ENCODE data around the gene ZBTB7C.
A peak's percentile ranks its signal among the peaks of the same experiment; 100 is the strongest.

Gene ZBTB7C

GRCh38 chr18:48124857-48125626, 284.1 kb downstream of the ZBTB7C start:
- Histone ChIP-seq H3K36me3 (ENCODE audit: control insufficient read depth in 2 of 2, insufficient read depth in 1 of 2, low read length in 2 of 2) (no peaks in the 10 kb centered on the region), H3K4me3 (ENCODE audit: low read depth, low read length) (no peak overlapping the region), H3K9me3 (ENCODE audit: control insufficient read depth, insufficient read depth, low read depth, low read length) (no peaks in the 10 kb centered on the region), H3K4me1 (ENCODE audit: control insufficient read depth, insufficient read depth, low read length) (0 out of 2 replicates have a peak, but pooled peaks cover 3% of the 10 kb centered on the region), H3K27ac (ENCODE audit: extremely low read depth, low read depth, low read length) (no peak overlapping the region)
- CTCF ChIA-PET = interaction anchor here (0.8 to 1.0 kb wide), 2 partner anchors 33 to 127 kb away, joined by 3 read pairs; no protein-coding TSS in a partner anchor
- POLR2A ChIA-PET = no interaction called here
- no peak for TF ChIP-seq ZBTB48 (tag by site-specific recombination; IDR thresholded peaks at IDR 0.05)
- TF ChIP-seq ZNF600 (tag by site-specific recombination; IDR thresholded peaks at IDR 0.05) = 0 out of 2 replicates have a peak, but pooled peaks have one; percentile 13

- TF ChIP-seq ZNF639 (tag by site-specific recombination; IDR thresholded peaks at IDR 0.05) (no peak), ZNF426 (tag by site-specific recombination; IDR thresholded peaks at IDR 0.05) (no peak), ZNF16 (tag by site-specific recombination; IDR thresholded peaks at IDR 0.05; ENCODE audit: low read depth) (no peak), ZBTB49 (tag by site-specific recombination; IDR thresholded peaks at IDR 0.05; ENCODE audit: low read depth) (no peak), ZSCAN23 (tag by site-specific recombination; IDR thresholded peaks at IDR 0.05) (no peak), ZNF626 (tag by site-specific recombination; IDR thresholded peaks at IDR 0.05) (no peak), ZNF692 (tag by site-specific recombination; IDR thresholded peaks at IDR 0.05) (no peak), TCF7L2 (IDR thresholded peaks at IDR 0.05; ENCODE audit: borderline replicate concordance, low read depth, low read length) (no peak), ZNF211 (tag by site-specific recombination; IDR thresholded peaks at IDR 0.05; ENCODE audit: low read depth) (no peak), EGR2 (tag by site-specific recombination; IDR thresholded peaks at IDR 0.05; ENCODE audit: low read depth) (no peak), ZXDB (tag by site-specific recombination; IDR thresholded peaks at IDR 0.05) (no peak), SP3 (tag by site-specific recombination; IDR thresholded peaks at IDR 0.05) (no peak), ZNF623 (tag by site-specific recombination; IDR thresholded peaks at IDR 0.05) (no peak), GFI1B (tag by site-specific recombination; IDR thresholded peaks at IDR 0.05) (no peak), ZNF18 (tag by site-specific recombination; IDR thresholded peaks at IDR 0.05) (no peak), ZBTB8A (tag by site-specific recombination; IDR thresholded peaks at IDR 0.05) (no peak), PRDM4 (tag by site-specific recombination; IDR thresholded peaks at IDR 0.05) (no peak)
These were observed 285.2 kb downstream of the ZBTB7C start for GRCh38 chr18:48123941-48124340.

More at GRCh38 chr18:48123941-48124340, 285.2 kb downstream of the ZBTB7C start:
- Histone ChIP-seq H3K9me3 (ENCODE audit: control insufficient read depth, insufficient read depth, low read depth, low read length) (no peaks in the 10 kb centered on the region), H3K4me3 (ENCODE audit: low read depth, low read length) (no peak overlapping the region), H3K36me3 (ENCODE audit: control insufficient read depth in 2 of 2, insufficient read depth in 1 of 2, low read length in 2 of 2) (no peaks in the 10 kb centered on the region), H3K4me1 (ENCODE audit: control insufficient read depth, insufficient read depth, low read length) (0 out of 2 replicates have a peak, but pooled peaks cover 3% of the 10 kb centered on the region), H3K27ac (ENCODE audit: extremely low read depth, low read depth, low read length) (no peak overlapping the region)
- CTCF ChIA-PET = interaction anchor here (0.7 to 0.8 kb wide), 2 partner anchors 36 to 908 kb away, joined by 3 to 4 read pairs; no protein-coding TSS in a partner anchor
- POLR2A ChIA-PET = no interaction called here
